ENCODE data around the gene TCAF2.
"Not testable (repeated sequence)": the region's sequence is repeated elsewhere in the genome, so short reads cannot be mapped to it uniquely, and the experiment has no call there.

DNA sequence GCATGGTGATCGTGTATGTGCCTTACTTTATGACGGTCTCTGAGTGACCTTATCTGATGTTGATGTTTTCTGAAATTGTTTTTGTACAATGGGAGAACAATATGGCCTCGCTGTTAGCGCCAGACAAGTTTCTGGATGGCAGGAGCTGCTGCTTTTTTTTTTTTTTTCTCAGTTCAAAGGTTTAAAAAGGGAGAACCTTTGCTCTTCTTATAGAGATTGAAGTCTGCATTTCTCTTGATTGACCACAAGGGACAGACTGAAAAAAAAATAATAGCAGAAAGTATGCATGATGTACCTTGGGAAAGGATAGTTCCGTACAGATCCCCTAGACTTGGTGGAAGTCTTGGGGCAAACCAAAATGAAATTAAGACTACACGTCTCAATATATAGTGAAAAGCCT lies 5.2 kb upstream of the TCAF2 start:
- not testable (repeated sequence) for TF ChIP-seq FOXA1, ARNT, ZNF384, TARDBP, SP1 (IDR thresholded peaks at IDR 0.05)

Measured in HEK293T (cell line).